Measurements from ENCODE around the gene CARS2.
"Not testable (repeated sequence)": the region's sequence is repeated elsewhere in the genome, so short reads cannot be mapped to it uniquely, and the experiment has no call there.

Gene CARS2

GRCh38 chr13:110706570-110707372 is 855 bp upstream of the CARS2 start:
- DNase-seq (ENCODE audit: low read depth) = no peak

DNA sequence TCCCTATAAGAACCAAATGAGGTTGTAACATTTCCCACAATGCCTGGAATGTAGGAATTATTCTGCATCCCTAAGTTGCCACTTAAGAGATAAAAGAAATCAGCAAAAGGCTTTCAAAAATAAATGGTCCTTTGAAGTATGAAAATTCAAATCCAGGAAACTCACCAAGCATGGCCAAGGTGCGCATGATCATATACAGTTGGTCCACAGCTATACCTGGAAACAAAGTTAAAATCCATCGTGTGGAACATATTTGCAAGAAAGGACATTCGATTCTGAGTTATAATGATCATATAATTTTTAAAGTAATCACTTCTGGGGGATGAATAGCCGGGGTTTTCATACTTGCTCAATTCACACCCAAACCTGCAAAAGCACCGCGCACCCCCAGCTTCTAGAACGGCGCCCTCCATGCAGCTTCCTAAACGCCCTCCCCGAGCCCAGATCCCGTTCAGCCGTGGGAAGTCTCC is 525 bp downstream of the CARS2 start:
- no peak for DNase-seq (ENCODE audit: low read depth)

DNA sequence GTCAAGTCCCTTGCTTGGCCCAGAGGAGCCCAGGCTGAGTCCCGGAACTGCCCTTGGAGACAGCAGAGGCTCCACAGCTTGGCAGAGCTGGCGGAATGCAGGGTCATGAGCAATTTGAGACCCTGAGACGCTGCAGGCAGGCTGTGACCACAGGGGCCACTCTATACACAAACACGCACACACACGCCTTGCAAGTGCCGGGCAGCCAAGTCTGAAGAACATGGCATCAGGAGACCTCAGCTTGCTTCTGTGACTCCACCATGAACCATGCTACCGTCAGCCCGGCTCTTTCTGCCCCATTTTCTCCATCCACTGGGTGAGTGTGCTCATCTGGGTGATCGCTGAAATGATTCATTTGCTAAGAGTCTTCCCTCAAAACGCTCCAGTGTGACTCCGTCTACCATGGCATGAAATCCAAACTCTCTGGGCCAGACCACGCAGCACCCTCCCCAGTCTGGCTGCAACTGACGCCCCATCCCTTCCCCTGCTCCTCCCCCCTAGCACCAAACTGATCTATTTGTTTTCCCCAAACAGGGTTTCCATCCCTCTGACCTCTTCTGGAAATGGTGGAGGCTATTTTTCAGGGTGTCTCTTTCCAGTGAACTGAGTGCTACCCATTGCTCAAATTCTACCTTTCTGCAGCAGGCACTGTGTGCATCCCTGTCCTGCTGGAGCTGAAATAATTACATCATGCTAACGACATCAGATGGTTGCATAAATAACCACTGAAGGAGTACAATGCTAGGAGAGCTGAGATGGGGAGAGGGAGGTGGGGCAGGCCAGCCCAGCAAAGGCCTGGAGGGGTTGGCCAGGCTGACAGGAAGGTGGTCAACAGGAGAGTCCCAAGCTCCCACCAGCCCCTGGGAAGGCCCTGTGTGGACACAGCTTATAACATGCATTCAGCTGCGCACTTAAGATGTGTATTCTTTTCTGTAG is 3.1 kb downstream of the CARS2 start:
- no peak for DNase-seq (ENCODE audit: low read depth)

DNA sequence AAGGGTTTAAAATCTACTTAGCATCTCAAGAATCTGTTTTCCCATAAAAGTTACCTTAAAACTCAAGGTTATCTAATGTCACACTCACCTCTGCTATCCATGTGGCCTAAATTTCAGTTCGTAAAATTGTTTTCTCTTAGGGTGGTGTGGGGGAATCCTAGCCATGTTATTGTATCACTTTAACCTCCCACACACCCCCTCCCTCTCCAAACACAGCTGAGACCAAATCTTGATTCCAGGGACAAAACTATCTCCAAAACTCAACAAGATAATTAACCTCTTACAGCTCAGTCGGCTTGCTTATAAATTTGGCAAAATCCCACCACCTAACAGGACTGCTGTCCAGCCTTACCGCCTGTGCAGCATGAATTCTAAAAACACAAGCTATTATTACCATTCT is 3.8 kb downstream of the CARS2 start:
- no peak for DNase-seq (ENCODE audit: low read depth)

GRCh38 chr13:110701061-110701460 is 4.9 kb downstream of the CARS2 start:
- DNase-seq (ENCODE audit: low read depth) = not testable (repeated sequence)

- DNase-seq (ENCODE audit: low read depth) = no peak
Measured at GRCh38 chr13:110700641-110701040, 5.3 kb downstream of the CARS2 start.

DNA sequence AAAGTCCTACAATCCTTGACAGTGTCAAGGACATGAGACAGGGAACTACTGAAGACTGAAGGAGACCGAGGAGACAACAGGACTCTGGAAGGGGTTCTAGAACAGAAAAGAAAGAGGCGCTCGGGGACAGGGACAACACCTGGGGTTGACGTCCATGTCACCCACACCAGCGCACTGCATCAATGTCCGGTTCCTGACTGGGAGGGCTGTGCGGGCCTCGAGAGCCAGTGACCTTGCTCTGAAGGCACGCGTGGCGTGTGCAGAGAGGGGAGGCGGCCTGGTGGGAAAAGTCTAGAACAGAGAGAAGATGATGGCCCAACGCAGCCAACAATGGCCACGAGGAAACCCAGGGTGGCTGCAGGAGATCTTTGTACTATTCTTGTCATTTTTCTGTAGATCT is 5.7 kb downstream of the CARS2 start:
- DNase-seq (ENCODE audit: low read depth) = no peak

DNA sequence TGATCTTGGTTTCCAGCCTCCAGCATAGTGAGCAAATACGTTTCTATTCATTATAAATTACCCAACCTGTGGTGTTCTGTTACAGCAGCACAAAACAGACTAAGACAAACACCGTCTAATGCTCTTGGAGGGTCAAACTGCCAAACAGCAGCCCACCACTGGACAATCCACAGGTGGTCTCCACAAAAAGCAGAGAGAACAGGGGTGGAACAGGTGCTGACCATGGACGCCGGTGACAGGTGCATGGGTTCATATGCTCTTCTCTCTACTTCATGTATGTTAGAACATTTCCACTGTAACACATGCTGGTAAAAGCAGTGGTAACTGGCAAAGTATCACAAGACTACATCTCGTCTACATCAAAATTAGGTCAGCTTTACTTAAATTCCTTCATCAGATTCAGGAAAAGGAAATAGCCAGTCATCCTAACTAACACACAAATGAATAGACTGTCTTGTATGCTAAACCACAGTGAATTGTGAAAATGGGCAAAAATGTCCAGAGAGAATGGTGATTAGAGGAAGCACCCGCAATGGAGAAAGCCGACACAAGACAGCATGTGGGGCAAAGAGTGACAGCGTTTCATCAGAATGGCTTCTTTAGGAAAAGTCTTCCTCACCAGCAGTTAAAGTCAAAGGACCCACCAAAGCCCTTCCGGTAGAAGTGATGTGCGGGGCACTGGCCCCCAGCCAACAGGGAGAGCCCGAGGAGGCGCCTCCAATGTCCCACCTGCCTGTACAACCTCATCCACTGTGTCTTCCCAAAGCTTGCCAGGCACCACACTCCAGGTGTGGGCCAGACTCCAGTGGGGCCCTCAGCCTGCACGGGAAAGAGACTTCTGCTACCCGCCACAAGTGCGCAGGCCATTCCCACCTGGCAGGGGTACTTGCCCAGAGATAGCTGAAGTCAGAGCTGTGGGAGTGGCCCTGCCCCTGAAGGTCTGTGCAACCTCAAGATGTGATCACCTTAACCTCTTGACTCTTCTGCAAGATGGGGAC is 6.5 kb downstream of the CARS2 start:
- no peak for DNase-seq (ENCODE audit: low read depth)

- no peak for DNase-seq (ENCODE audit: low read depth)
Measured at GRCh38 chr13:110698689-110699088, 7.2 kb downstream of the CARS2 start.

- DNase-seq (ENCODE audit: low read depth) = no peak
Measured at GRCh38 chr13:110697842-110698241, 8.1 kb downstream of the CARS2 start.

DNA sequence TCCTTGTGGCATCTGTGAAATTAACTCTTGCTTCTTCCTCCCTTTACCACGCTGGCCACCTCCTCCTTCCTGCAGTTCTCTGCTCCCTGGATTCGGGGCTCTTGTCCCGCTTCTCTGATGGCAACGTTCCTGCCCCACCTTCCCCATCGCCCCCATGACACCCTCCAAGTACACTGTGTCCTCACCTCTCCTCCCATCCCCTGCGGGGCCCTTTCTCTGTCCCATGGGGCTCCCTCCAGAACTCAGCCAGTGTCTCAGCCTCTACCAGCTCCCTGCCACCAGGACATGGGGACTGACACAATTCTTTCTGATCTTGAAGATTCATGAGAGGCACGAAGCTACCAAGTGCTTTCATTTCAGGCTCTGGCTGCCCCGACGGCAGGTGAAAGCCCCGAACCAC is 9.1 kb downstream of the CARS2 start:
- no peak for DNase-seq (ENCODE audit: low read depth)

DNA sequence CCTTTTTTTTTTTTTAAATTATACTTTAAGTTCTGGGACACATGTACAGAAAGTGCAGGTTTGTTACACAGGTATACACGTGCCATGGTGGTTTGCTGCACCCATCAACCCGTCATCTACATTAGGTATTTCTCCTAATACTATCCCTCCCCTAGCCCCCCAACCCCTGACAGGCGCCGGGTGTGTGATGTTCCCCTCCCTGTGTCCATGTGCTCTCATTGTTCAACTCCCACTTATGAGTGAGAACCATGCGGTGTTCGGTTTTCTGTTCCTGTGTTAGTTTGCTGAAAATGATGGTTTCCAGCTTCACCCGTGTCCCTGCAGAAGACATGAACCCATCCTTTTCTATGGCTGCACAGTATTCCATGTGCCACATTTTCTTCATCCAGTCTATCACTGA is 10.1 kb downstream of the CARS2 start:
- not testable (repeated sequence) for DNase-seq (ENCODE audit: low read depth)

- DNase-seq (ENCODE audit: low read depth) = no peak
Measured at GRCh38 chr13:110690516-110690915, 15.4 kb downstream of the CARS2 start.

- DNase-seq (ENCODE audit: low read depth) = no peak
Measured at GRCh38 chr13:110689711-110690110, 16.2 kb downstream of the CARS2 start.

DNA sequence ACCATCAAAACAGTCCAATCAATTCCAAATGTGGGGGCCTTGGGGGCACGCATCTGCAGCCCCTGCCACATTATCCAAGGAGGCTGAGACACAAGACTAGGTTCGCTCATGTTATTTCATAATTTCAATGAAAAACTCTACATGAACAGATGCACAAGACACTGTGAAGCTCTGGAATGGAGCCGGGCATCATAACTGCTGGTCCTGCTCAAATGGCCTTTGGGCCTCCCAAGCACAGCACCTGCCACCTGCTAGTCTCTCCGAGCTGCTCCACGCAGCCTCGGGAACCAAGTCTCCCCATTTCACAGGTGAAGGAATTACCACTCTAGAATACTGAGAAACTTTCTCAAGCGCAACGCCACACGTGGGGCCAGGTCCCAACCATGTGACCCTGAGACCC is 16.9 kb downstream of the CARS2 start:
- no peak for DNase-seq (ENCODE audit: low read depth)

- DNase-seq (ENCODE audit: low read depth) = no peak
Measured at GRCh38 chr13:110687736-110688135, 18.2 kb downstream of the CARS2 start.

GRCh38 chr13:110685305-110686020 is 20.5 kb downstream of the CARS2 start:
- DNase-seq (ENCODE audit: low read depth) = no peak

GRCh38 chr13:110684388-110685056 is 21.4 kb downstream of the CARS2 start:
- no peak for DNase-seq (ENCODE audit: low read depth)

DNA sequence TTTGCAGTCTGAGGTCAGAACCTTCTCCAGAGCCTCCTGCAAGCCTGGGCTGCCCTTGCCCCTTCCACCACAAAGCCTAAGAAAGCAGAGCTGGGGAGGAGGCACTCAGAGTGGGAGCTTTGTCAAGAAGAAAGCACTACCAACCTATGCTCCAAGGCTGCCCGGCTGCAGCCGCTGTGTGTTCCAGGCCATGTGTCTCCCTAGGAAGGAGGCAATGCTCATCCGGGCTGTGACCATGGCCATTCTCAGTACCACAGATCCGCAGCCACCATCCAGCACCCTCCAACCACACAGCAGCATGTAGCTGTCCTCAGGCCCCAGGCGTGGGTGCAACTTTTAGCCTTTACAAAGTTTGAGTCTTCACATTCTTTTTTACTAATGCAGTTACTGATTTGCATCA is 22.0 kb downstream of the CARS2 start:
- DNase-seq (ENCODE audit: low read depth) = no peak

- peak; percentile 23 for DNase-seq (ENCODE audit: low read depth)
Measured at GRCh38 chr13:110683203-110683883, 22.6 kb downstream of the CARS2 start.

All from stimulated activated CD4-positive, alpha-beta T cell treated with anti-CD3 and anti-CD28 coated beads, Interleukin-2, amount 100 ng/mL, for 4 hours (primary cell).